Kidney (tissue), 14 donors: ENCODE measurements around the gene LCA5. TPM values are rescaled to one million over a fixed set of nuclear protein-coding genes. Genes with fewer than 3 reads are reported as not detected.

Source experiments
- DNase-seq, 5 donors: peaks; one replicate each; pipeline ENCODE4 v3.0.0-alpha.2; 2013 to 2020
- FAIRE-seq: peaks from 2 replicates; lab custom pipeline; 2012; peaks lifted over from hg19 to GRCh38; lab: Jason Lieb, UNC
- H3K27ac ChIP-seq, 2 donors: one replicate each; pipeline ENCODE4 v1.7.0; 2013; ENCODE audit warnings: low read depth in 2 of 2, low read length in 2 of 2, inconsistent platforms in 1 of 2
- H3K27me3 ChIP-seq: one replicate; pipeline ENCODE4 v1.7.1; 2013; ENCODE audit warnings: low read length, inconsistent platforms; ENCODE audit not compliant: control insufficient read depth, insufficient read depth
- H3K36me3 ChIP-seq, 3 donors: one replicate each; pipeline versions ENCODE4 v1.7.0 to v1.7.1; 2013; ENCODE audit warnings: low read length in 3 of 3, control low read depth in 1 of 3, inconsistent platforms in 1 of 3; ENCODE audit not compliant: insufficient read depth in 3 of 3, control insufficient read depth in 2 of 3
- H3K4me1 ChIP-seq, 3 donors: one replicate each; pipeline versions ENCODE4 v1.7.0 to v1.7.1; 2013; ENCODE audit warnings: low read length in 3 of 3, inconsistent platforms in 1 of 3, low read depth in 1 of 3; ENCODE audit not compliant: control insufficient read depth in 2 of 3, insufficient read depth in 2 of 3
- H3K4me3 ChIP-seq, 3 donors: one replicate each; pipeline versions ENCODE4 v1.7.0 to v1.8.1; 2013; ENCODE audit warnings: low read length in 3 of 3, control low read depth in 1 of 3, inconsistent platforms in 1 of 3
- H3K9ac ChIP-seq, 3 donors: one replicate each; pipeline versions ENCODE4 v1.7.0 to v1.7.1; 2013; ENCODE audit warnings: low read length in 3 of 3, control low read depth in 1 of 3, inconsistent platforms in 1 of 3
- H3K9me3 ChIP-seq, 3 donors: one replicate each; pipeline versions ENCODE4 v1.7.0 to v1.7.1; 2013; ENCODE audit warnings: low read length in 3 of 3, control low read depth in 1 of 3, inconsistent platforms in 1 of 3; ENCODE audit not compliant: control insufficient read depth in 2 of 3, insufficient read depth in 1 of 3
- CTCF ChIP-seq: IDR thresholded peaks from 3 replicates; pipeline ENCODE4 v1.5.1; 2012; ENCODE audit warnings: mild to moderate bottlenecking, moderate library complexity, borderline replicate concordance; ENCODE audit not compliant: insufficient read depth; ENCODE audit errors: extremely low read depth
- intact Hi-C: fragments of 100-400 bp; cut with DNase I; formaldehyde crosslinking; loops from one replicate; pipeline ENCODE4 v1.11.1; 2022
- polyA plus RNA-seq: library from polyadenylated mRNA; stranded (reverse); fragments of 350-450 nt; fragmentation: Illumina TruSeq; extraction: RNeasy Lipid Tissue Mini Kit (QIAGEN cat#74804); gene quantifications from one replicate; pipeline ENCODE4 v1.2.3, GENCODE V29; 2014; ENCODE audit warnings: low read depth, low replicate concordance; ENCODE audit not compliant: insufficient read depth
- total RNA-seq: library from RNA; stranded (reverse); fragmentation: NEBNext Ultra II Directional; extraction: Animal tissue kit (Norgen Biotek cat#: 25700); gene quantifications from one replicate; pipeline ENCODE4 v1.2.1, GENCODE V29; 2021
- donor health status: control.
- donor health status: control.
- donor health status: control.
- donor health status: control.
- donor health status: control.
- donor health status: DM: yes; HTN: yes; CAD: no.
- donor health status: Normal renal cell carcinoma (clear cell type).

LCA5 gene
- total and polyA plus RNA-seq, 2 donors from 2014 or later: 2.0 to 4.8 TPM

GRCh38 chr6:79512014-79512413, 25.2 kb downstream of the LCA5 start:
- H3K9ac ChIP-seq: no peak overlapping the region
- no peak overlapping the region for H3K4me3 ChIP-seq
- intact Hi-C loops: no loop called here
- FAIRE-seq (no peak), DNase-seq (no peak)
- H3K27me3 ChIP-seq: no peaks in the 10 kb centered on the region
- H3K9me3 ChIP-seq: no peaks in the 10 kb centered on the region
- no peaks in the 10 kb centered on the region for H3K36me3 ChIP-seq
- no peaks in the 10 kb centered on the region for H3K4me1 ChIP-seq
- no peak overlapping the region for H3K27ac ChIP-seq
- TF ChIP-seq CTCF: no peak

GRCh38 chr6:79510707-79511106, 26.5 kb downstream of the LCA5 start:
- Histone ChIP-seq H3K9ac (no peak overlapping the region), H3K9me3 (no peaks in the 10 kb centered on the region), H3K36me3 (no peaks in the 10 kb centered on the region), H3K4me3 (no peak overlapping the region), H3K4me1 (no peaks in the 10 kb centered on the region), H3K27me3 (no peaks in the 10 kb centered on the region), H3K27ac (no peak overlapping the region)
- TF ChIP-seq CTCF: no peak
- no peak for FAIRE-seq
- intact Hi-C loops: no loop called here
- DNase-seq: no peak

- no peak for TF ChIP-seq CTCF
- H3K27me3 ChIP-seq: no peaks in the 10 kb centered on the region
- no peak overlapping the region for H3K9ac ChIP-seq
- no peak for FAIRE-seq
- DNase-seq: no peak
- intact Hi-C loops: no loop called here
- H3K4me3 ChIP-seq: no peak overlapping the region
- no peaks in the 10 kb centered on the region for H3K4me1 ChIP-seq
- H3K9me3 ChIP-seq: no peaks in the 10 kb centered on the region
- H3K27ac ChIP-seq: no peak overlapping the region
- no peaks in the 10 kb centered on the region for H3K36me3 ChIP-seq
These were observed 31.0 kb downstream of the LCA5 start for GRCh38 chr6:79506251-79506650.

GRCh38 chr6:79504372-79504771, 32.9 kb downstream of the LCA5 start:
- intact Hi-C loops: no loop called here
- Histone ChIP-seq H3K36me3 (no peaks in the 10 kb centered on the region), H3K9me3 (no peaks in the 10 kb centered on the region), H3K4me1 (no peaks in the 10 kb centered on the region), H3K9ac (no peak overlapping the region), H3K27ac (no peak overlapping the region), H3K4me3 (no peak overlapping the region), H3K27me3 (no peaks in the 10 kb centered on the region)
- FAIRE-seq: no peak
- no peak for TF ChIP-seq CTCF
- no peak for DNase-seq
